ENCODE data around the gene PRKCH. TPM values are rescaled to one million over a fixed set of nuclear protein-coding genes. Genes with fewer than 3 reads are reported as not detected.
A peak's percentile ranks its signal among the peaks of the same experiment; 100 is the strongest.

PRKCH gene
- total RNA-seq, 1 experiment from 2014 or later = 10.3 TPM

GRCh38 chr14:61476754-61477410 is 155.5 kb downstream of the PRKCH start:
- POLR2A ChIA-PET = no interaction called here
- no peak for DNase-seq (ENCODE audit: low spot score)
- peak overlapping the region; percentile 46 for H3K27ac Mint-ChIP-seq
- CTCF ChIA-PET = interaction anchor here (0.5 to 2.7 kb wide), 4 partner anchors 38 to 360 kb away, joined by 3 to 6 read pairs (median 4); no protein-coding TSS in a partner anchor
- TF ChIP-seq ZNF425 (CRISPR knock-in tag; conservative IDR thresholded peaks at IDR 0.05) (no peak), ARID4B (CRISPR knock-in tag; IDR thresholded peaks at IDR 0.05; ENCODE audit: borderline replicate concordance) (no peak), GRHL2 (CRISPR knock-in tag; IDR thresholded peaks at IDR 0.05; ENCODE audit: insufficient replicate concordance, severe bottlenecking) (no peak), ATF2 (CRISPR knock-in tag; IDR thresholded peaks at IDR 0.05; ENCODE audit: borderline replicate concordance, low read depth) (no peak), SMAD4 (CRISPR knock-in tag; IDR thresholded peaks at IDR 0.05) (no peak), HMGA2 (CRISPR knock-in tag; IDR thresholded peaks at IDR 0.05) (no peak), ERG (CRISPR knock-in tag; IDR thresholded peaks at IDR 0.05) (no peak), NR3C1 (CRISPR knock-in tag; conservative IDR thresholded peaks at IDR 0.05; ENCODE audit: low read depth) (no peak), JAZF1 (CRISPR knock-in tag; IDR thresholded peaks at IDR 0.05) (no peak), ZNF281 (CRISPR knock-in tag; IDR thresholded peaks at IDR 0.05) (no peak), IRF2 (CRISPR knock-in tag; IDR thresholded peaks at IDR 0.05; ENCODE audit: borderline replicate concordance, low read depth) (no peak), ZNF232 (CRISPR knock-in tag; IDR thresholded peaks at IDR 0.05) (no peak)
- H3K36me3 Mint-ChIP-seq = no peaks in the 10 kb centered on the region
- H3K4me1 Mint-ChIP-seq = peaks cover 28% of the 10 kb centered on the region
- no peak for ATAC-seq
- no peaks in the 10 kb centered on the region for H3K9me3 Mint-ChIP-seq
- H3K27me3 Mint-ChIP-seq (ENCODE audit: low read depth) = no peaks in the 10 kb centered on the region
- H3K4me3 Mint-ChIP-seq = no peak overlapping the region

All from WTC11 (cell line).